HG02642 (cell line): Measurements from ENCODE around the gene MTRF1L.
A peak's percentile ranks its signal among the peaks of the same experiment; 100 is the strongest.

ENCODE experiments used
- ATAC-seq: cut with Tn5 transposase; IDR thresholded peaks from one replicate; pipeline ENCODE4 v1.9.1; 2021; ENCODE audit warnings: mild to moderate bottlenecking; ENCODE audit not compliant: unreplicated experiment, poor library complexity

Gene MTRF1L, protein sequence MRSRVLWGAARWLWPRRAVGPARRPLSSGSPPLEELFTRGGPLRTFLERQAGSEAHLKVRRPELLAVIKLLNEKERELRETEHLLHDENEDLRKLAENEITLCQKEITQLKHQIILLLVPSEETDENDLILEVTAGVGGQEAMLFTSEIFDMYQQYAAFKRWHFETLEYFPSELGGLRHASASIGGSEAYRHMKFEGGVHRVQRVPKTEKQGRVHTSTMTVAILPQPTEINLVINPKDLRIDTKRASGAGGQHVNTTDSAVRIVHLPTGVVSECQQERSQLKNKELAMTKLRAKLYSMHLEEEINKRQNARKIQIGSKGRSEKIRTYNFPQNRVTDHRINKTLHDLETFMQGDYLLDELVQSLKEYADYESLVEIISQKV

DNA sequence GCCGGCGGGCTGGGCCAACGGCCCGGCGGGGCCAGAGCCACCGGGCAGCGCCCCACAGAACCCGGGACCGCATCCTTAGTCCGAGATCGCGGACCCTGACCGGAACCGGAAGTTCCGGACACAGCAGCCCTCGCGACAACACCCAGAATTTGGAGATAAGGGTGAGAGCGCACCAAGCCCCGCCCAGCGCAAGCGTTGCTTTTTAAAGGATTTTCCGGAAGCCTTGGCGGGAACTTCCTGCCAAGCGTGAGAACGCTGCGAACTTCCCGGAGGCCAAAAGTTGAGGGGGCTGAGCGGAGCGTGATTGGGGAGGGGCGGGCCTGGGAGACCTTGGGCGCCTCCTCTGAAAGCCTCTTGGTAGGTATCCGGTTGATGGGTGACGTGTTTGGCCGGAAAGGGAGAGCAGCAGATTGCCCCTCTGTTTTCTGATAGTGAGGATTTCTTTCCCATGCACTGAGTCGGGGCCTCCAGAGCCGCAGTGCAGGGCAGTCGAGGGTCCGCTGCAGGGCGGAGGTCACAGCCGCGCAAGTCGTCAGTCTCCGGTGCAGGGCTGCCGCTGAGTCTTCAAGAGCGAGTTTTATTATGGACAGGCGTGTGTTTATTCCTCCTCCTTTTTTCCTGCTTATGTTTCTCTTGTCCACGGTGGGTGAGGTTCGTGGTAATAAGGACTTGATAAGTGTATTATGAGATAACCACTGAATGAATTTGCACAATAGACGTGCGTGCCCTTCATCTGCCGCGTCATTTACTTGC lies at the start of gene MTRF1L:
MTRF1L (minus strand) TSS at position 97 of the 753 bp plus-strand sequence; CDS start at position 73, 24 bp downstream.
- ATAC-seq = peak; percentile 97

DNA sequence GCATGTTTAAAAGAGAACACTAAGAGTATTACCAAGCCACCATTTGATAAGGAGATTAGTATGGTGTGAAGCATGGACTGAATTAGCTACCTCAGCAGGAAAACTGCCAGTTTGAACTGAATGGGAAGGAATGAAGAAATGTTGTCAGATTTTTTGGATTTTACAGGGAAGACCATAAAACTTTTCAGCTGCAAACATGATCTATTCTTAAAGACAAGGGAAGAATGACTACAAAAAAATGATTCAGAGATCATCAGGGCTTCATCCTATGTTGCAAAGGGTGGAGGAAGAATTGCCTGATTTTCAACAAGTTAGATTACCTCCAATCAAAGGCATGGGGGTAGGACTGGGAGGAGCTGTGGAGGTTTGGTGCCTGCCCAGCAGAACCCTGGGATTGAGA lies 49.3 kb upstream of the MTRF1L start:
- ATAC-seq = no peak

DNA sequence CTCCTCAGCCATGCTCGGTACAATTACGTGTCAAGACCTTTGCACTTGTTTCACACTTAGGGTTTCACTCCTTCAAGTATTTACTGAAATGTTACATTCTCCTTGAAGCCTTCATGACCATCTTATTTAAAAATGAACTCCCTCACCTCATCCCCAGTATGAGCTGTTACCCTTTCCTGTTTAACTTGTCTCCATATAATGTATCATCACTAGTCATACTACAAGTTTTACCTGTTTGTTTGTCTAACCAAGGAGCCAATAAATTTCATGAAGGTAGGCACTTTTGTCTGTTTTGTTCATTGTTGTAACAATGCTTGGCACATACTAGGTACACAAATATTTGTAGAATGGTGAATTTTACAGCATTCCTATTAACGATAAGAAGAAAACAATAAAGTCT lies 46.1 kb upstream of the MTRF1L start:
- ATAC-seq = no peak

DNA sequence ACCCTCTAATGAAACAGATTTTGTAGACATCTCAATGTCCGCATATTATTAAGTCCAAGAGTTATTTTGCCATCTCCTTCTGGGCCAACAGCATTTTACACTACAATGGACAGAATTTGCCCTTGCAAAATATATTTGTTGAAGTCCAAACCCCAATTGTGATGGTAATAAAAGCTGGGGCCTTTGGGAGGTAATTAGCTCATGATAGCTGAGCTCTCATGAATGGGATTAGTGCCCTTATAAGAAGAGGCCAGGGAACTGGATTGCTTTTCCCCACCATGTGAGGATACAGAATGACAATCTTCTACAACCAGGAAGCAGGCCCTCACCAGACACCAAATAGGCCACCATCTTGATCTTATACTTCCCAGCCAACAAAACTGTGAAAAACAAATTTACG lies 44.9 kb upstream of the MTRF1L start:
- no peak for ATAC-seq

DNA sequence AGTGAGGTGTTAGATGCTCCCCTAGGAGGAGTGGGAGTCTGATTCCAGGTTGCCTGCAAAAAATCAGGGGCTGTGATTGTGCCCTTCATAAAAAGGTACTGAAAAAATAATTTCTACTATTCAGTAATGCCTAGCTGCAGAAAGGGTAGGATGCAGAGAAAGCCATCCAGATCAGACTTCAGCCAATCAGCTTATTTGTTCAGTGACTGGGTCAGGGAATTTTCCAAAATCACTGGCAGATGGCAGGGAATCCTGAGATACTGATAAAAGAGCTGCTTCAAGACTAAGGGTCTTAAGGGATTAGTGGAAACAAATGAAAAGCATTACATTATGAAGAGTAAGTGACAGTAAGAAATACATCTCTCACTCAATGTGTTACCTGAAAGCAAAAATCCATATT lies 42.8 kb upstream of the MTRF1L start:
- no peak for ATAC-seq

DNA sequence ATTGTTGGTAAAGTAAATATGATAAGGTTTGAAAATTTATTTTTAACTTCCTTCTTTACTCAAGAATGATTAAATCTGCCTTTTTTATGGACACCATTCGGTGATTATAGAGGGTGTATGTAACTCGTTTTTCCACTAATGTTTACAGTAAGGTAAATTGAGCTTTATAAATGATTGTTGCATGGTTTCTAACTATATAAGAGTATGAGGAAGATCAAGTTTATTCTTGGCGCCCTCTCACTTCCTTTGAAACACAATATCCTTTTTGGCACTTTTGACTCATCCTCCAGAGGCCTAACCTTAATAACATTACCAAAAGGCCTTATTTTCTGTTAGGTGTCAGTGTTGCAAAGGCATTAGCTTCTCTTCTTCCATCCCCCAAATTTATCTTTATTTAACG lies 41.8 kb upstream of the MTRF1L start:
- no peak for ATAC-seq

DNA sequence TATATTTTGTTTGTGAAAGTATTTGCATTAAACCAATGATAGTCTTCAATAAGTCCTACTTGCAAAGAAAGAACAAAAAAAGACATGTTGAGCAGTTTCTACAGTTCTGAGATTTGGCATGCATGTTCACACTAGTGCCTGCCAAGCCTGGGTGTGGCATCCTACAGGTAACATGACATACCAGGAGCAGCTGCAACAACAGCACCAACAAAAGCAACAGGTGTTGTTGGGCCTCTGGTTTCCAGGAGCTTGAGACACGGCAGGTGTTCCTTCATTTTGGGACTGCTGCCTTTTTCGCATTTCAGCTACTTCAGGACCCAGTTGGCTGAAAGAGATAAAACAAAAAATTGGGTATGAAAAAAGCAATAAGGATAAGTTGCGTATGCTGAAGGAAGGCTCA lies 41.2 kb upstream of the MTRF1L start:
- no peak for ATAC-seq

DNA sequence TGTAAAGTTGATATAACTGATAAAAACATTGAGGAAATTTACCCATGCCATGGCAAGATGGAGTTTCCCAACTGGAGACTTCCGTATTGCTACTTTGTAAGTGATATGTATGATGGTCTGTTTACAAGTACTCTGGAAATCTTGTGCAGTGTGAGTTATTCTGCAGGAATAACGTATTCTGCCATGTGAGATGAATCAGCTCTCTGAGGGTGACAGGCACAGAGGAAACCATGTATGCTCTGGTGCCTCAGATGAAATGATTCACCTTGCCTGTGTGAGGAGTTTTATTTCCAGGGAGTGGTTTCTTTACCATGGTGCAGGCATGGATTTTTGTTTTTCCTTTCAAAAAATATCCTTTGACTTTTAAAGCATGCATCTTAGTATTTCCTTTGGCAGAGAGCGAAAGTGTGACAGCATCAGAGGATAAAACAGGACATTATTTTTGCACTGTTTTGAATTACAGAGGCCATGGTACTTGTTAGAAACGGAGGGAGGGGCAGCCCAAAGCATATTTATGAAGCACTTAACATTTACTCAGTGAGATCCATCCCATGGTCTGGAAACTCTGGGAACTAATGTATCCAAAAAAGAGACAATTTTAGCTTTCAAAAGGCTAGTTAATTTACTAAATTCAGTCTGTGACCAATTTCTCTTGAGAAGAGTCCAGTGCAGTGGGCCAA lies 36.0 kb upstream of the MTRF1L start:
- ATAC-seq = no peak

DNA sequence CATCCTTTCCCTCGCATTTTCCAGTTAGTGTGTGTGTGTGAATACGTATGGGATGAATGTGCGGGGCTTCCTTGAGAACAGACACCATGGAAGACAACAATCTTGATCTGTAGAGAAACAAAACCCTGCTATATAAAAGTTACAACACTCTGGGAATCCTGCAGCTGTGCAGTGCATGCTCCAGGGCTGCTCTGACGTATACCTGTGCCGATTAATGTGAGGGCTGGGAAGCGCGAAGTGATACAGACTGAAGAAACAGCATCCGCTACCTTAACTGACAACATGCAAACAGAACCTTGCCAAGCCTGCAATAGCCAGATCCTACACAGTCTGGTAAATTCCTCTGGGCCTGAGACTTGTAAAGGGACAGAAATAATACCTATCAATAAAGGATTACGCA lies 31.6 kb upstream of the MTRF1L start:
- ATAC-seq = no peak

DNA sequence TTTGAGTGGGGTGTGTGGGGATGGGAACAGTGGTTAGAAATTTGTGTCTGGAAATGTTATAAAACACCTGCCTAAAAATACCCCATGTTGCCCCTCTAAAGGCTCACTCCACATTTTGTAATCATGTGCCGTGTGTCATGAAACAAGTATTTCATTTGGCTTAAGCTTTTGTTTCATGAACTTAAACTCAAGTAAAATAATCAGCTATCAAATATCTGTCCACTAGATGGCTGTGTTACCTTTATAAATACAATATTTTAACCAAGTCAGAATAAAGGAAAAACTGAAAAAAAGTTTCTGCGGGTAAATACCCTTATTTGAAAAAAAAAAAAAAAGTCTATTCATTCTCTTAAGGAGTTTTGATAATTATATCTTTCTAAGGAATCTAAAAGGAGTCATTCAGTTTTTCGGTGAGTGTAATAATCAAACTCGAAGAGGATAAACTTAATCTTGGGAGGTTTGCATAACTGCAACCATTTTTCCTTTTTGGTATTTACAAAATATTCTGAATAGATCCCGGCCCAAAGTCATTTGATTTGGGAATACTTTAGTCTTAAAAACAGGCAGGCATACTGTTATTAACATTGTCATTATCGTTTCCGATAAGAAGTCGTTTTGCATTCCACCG lies 29.9 kb upstream of the MTRF1L start:
- no peak for ATAC-seq

DNA sequence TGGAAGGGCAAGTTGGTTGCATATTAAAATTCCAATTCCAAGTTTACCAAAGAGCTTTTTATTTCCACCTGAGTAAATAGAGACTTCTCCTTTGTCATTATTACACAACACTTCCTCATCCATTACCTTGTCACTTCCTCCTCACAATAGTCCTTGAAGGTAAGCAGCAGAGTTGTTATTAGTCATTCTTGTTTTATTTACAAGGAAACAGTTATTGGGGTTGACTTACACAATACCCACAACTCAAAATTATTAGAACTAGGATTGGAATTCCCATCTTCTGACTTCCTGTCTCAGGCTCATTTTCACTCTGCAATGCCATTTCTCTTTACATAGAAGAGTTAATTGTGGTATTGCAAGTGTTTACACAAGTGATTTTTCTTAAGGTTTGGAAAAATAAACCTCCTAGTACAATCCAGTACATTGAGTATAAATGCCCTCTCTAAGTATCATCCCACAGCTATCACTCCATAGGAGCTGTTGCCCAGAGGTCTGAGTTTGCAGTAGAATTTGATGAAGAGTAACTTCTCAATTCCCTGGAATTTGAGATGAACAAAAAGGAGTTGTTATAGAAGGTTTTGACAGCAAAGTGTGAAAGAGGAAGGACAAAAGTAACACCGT lies 28.9 kb upstream of the MTRF1L start:
- ATAC-seq = no peak

DNA sequence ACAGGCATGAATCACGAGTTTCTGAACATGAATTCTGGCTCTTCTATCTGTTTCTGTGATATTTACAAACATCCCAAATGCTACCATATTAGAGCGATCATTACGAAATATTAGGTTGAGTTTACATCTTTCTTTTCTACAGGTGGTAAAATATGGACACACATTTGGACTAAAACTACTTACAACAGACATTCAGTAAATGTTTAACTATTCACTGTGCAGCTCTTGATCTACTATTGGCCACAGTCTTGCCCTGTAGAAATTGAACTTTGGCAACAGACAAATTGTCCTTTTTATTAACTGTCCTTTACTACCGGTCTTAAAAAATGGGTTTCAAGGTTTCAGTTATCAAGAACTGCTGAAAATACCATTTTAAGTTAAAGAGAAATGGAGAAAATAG lies 26.5 kb upstream of the MTRF1L start:
- ATAC-seq = no peak

DNA sequence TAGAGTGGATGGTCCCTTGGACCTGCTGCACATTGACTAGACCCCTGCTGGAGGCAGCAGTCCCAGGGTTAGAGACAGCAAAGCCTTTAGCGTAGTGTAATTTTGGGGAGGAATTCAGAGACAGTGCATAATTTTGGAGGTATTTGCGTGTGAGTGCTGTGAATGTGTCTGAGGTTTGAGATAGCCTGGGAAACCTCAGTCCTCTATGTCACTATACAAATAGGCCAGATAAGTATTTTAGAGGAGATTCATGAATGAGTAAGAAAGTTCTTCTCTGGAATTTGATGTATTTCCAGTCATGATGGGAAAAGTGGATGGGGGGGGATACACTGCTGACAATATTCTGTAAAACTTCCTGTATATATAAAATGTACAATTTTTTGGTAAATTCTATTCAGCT lies 25.8 kb upstream of the MTRF1L start:
- no peak for ATAC-seq

DNA sequence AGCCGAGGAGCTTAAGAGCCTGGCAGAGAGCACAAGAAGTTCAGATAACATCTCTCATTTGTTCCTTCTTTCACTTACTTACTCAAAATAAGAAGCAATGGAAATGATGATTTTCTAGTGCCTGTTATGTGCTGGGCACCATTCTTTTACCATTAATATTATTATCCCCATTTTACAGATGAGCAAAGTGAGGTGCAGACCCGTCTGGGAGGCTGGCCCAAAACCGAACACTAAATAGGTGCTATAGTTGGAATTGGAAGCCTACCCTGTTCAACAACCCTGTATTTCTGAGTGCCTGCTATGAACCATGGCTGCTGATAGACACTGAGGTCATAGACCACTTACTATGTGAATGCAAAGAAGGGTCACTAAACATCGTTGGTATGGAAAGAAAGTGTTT lies 25.0 kb upstream of the MTRF1L start:
- ATAC-seq = no peak

DNA sequence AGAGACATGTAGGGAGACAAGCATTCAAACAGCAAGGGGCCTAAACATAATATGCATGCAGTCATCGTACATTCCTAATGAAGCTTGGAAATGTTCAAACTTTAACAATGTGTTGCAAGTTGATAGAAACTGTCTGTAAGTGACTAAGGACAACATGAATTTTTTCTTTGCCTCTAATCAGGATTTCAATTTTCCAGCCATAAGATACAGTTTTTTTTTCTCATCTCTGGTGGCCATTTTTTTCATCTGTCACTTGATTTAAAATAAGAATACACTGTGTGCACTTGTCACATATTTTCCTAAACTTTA lies 22.2 kb upstream of the MTRF1L start:
- ATAC-seq = no peak

DNA sequence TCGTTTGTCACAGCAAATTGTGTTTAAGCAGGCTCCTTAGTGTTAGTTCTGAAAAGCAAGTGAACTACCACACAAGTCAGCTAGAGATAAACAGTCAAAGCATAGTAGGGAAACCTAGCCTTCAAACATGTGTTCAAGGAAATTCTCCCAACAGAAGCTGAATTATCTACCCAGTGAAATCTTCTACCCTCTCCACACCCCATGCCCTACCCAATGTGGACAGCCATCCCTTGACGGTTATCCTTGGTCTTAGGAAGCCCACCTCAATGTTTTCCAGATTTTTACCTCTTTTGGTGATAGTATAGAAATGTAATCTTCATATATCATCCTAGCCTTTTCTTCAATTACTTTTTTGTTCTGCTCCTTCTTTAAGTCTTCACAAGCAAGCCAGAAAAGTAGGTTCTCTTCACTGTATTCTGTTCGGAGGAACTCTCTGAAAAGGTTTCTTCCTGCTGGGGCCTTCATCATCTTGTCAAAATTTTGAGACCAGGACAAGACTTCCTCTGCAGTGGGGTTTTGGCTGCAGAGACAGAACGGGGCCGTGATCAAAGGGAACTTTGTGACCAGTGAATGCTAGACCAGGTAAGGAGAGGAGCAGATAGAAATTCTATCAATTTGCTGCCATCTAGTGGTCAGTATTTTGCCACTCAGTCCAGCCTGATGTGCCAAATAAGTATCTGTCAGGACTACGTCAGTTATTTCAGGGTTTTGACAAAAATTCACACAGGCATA lies 21.6 kb upstream of the MTRF1L start:
- peak; percentile 99 for ATAC-seq

DNA sequence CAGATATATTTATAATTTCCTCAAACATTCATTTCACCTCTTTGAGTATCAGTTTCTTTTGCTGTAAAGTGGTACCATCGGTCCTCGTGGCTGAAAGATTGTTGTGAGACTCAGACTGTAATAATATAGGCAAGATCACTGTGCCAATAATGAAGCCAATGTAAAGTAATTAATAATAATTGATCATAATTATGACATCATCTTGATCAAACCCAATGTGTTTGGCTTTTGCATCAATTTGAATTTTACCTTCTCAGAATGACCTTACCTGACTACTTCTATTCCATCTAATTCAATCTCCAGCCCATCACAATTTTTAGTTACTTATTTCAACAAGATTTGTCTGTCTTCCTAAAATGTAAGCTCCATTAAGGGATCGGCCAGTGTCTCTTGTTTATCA lies 15.8 kb upstream of the MTRF1L start:
- no peak for ATAC-seq

DNA sequence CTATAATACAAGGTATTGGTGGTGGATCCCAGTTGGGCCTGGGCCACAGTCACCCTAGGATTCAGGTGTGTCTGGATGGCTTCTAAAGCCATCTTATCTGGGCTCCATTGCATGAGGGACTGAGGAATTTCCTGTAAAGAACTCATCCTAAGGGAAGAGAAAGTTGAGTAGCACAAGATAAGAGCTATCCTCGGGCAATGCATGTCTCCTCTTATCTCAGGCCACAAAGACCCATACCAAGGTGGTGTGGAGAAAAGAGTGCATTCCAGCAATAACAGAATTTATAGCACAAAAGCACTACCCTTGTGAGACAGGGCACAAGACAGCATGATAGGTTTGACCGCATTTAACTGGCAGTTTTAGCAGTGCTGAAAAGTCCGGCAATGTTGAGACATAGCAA lies 14.3 kb upstream of the MTRF1L start:
- no peak for ATAC-seq

DNA sequence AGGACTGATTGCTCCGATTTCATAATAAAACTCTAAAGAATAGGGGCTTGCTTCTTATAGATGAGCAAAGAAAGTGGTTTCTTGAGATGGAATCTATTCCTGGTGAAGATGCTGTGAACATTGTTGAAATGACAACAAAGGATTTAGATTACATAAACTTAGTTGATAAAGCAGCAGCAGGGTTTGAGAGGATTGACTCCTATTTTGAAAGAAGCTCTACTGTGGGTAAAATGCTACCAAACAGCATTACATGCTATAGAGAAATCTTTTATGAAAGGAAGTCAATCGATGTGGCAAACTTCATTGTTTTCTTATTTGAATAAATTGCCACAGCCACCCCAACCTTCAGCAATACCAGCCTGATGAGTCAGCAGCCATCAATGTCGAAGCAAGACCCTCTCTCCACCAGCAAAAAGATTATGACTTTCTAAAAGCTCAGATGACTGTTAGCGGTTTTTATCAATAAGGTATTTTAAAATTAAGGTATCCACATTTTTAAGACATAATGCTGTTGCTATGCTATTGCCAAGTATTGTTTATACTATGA lies 12.7 kb upstream of the MTRF1L start:
- ATAC-seq = no peak

DNA sequence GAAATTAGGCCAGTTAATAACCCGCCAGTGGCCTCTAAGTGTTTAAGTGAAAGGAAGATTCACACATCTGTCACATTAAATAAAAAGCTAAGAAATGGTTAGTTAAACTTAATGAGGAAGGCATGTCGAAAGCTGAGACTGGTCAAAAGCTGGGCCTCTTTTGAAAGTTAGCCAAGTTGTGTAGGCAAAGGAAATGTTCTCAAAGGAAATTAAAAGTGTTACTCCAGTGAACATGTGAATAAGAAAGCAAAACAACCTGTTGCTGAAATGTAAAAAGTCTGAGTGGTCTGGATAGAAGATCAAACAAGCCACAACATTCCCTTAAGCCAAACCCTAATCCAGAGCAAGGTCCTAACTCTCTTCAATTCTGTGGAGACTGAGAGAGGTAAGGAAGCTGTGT lies 10.9 kb upstream of the MTRF1L start:
- no peak for ATAC-seq
